Activated naive CD8-positive, alpha-beta T cell treated with anti-CD3 and anti-CD28 coated beads, Interleukin-2, amount 10 ng/mL, durations not matched to agents 7 days and 5 days (primary cell): ENCODE data around the gene CCBE1. TPM values are rescaled to one million over a fixed set of nuclear protein-coding genes. Genes with fewer than 3 reads are reported as not detected.
"Not testable (repeated sequence)": the region's sequence is repeated elsewhere in the genome, so short reads cannot be mapped to it uniquely, and the experiment has no call there.

Source experiments
- ATAC-seq: fragments of 150-1000 bp; cut with Tn5 transposase; one replicate; pipeline ENCODE4 v1.10.0; 2021; ENCODE audit warnings: low read depth, moderate library complexity
- POLR2A ChIA-PET: fragments of 350-600 bp; sonication (Branson Sonifier 250); formaldehyde crosslinking; loops from one replicate; lab custom pipeline; 2021; ENCODE audit warnings: antibody characterized with exemption; lab: Charles Lee
- DNase-seq: peaks from one replicate; pipeline ENCODE4 v3.0.0; 2021
- H3K27ac Mint-ChIP-seq: one replicate; pipeline ENCODE4 v1.8.0; 2022; ENCODE audit warnings: mild to moderate bottlenecking, mixed read lengths
- H3K27me3 Mint-ChIP-seq: one replicate; pipeline ENCODE4 v1.8.0; 2022; ENCODE audit warnings: mild to moderate bottlenecking, moderate library complexity, mixed read lengths
- H3K36me3 Mint-ChIP-seq: one replicate; pipeline ENCODE4 v1.8.0; 2021; ENCODE audit warnings: mild to moderate bottlenecking, mixed read lengths
- H3K4me1 Mint-ChIP-seq: one replicate; pipeline ENCODE4 v1.8.0; 2021; ENCODE audit warnings: mixed read lengths
- H3K4me3 Mint-ChIP-seq: one replicate; pipeline ENCODE4 v1.8.0; 2022; ENCODE audit warnings: mild to moderate bottlenecking, moderate library complexity, mixed read lengths
- H3K9me3 Mint-ChIP-seq: one replicate; pipeline ENCODE4 v1.8.0; 2021; ENCODE audit warnings: mixed read lengths
- total RNA-seq, 2 experiments: library from RNA; stranded (reverse); gene quantifications; one replicate each; pipeline ENCODE4 v1.2.3, GENCODE V29; 2021

Gene CCBE1
- total RNA-seq, 2 experiments from 2014 or later = not detected

DNA sequence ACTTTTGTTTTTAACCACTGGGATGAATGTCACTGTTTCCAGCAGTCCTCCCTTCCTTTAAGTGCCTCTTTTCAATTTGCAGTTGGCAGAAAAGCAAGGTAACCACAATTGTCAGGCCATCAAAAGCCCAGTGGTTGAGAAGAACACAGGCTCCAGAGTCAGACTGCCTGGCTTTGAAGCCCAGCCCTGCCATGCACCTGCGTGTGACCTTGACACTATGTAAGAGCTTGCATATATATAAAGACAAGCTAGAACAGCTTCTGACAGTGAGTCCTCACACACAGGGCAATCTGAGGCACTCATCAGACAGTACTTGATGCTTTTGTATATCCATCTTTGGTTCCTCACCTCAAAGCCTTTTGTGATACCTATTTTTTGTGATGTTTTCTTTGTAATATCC, 11.0 kb downstream of the CCBE1 start:
- Mint-ChIP-seq H3K9me3 (no peaks in the 10 kb centered on the region), H3K4me3 (no peak overlapping the region), H3K27ac (no peak overlapping the region), H3K36me3 (no peaks in the 10 kb centered on the region), H3K27me3 (peaks cover 27% of the 10 kb centered on the region), H3K4me1 (no peaks in the 10 kb centered on the region)
- DNase-seq (no peak), ATAC-seq (no peak)
- POLR2A ChIA-PET = no interaction called here

DNA sequence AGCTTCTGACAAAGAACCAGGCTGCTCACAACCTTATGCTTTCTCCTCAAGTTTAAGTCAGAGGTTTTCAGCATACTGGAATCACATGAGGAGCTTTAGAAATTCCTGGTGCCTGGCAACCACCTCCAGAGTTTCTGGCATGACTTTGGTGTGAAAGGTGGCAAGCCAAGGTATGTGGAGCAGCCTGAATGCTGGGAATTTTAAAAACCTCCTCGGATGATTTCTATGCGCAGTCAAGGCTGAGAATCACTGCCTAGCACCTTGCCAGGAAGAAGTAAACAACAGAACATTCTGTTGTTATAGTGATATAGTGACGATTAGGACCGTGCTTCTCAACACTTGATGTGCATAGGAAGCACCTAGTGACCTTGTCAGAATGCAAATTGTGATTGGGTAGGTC, 11.7 kb downstream of the CCBE1 start:
- H3K9me3 Mint-ChIP-seq = no peaks in the 10 kb centered on the region
- no peaks in the 10 kb centered on the region for H3K4me1 Mint-ChIP-seq
- DNase-seq (no peak), ATAC-seq (no peak)
- peaks cover 22% of the 10 kb centered on the region for H3K27me3 Mint-ChIP-seq
- H3K4me3 Mint-ChIP-seq = no peak overlapping the region
- no peak overlapping the region for H3K27ac Mint-ChIP-seq
- POLR2A ChIA-PET = no interaction called here
- no peaks in the 10 kb centered on the region for H3K36me3 Mint-ChIP-seq

GRCh38 chr18:59684777-59685176, 12.4 kb downstream of the CCBE1 start:
- Mint-ChIP-seq H3K4me1 (no peaks in the 10 kb centered on the region), H3K4me3 (no peak overlapping the region), H3K27me3 (peaks cover 16% of the 10 kb centered on the region), H3K9me3 (no peaks in the 10 kb centered on the region), H3K27ac (no peak overlapping the region), H3K36me3 (no peaks in the 10 kb centered on the region)
- ATAC-seq = no peak
- no peak for DNase-seq
- POLR2A ChIA-PET = no interaction called here

- Mint-ChIP-seq H3K4me1 (no peaks in the 10 kb centered on the region), H3K36me3 (no peaks in the 10 kb centered on the region), H3K9me3 (no peaks in the 10 kb centered on the region), H3K27ac (no peak overlapping the region), H3K27me3 (peaks cover 11% of the 10 kb centered on the region), H3K4me3 (no peak overlapping the region)
- POLR2A ChIA-PET = no interaction called here
- no peak for ATAC-seq
- DNase-seq = no peak
Measured at GRCh38 chr18:59681521-59682004, 15.7 kb downstream of the CCBE1 start.

- Mint-ChIP-seq H3K9me3 (no peaks in the 10 kb centered on the region), H3K4me3 (no peak overlapping the region), H3K27me3 (peaks cover 11% of the 10 kb centered on the region), H3K4me1 (no peaks in the 10 kb centered on the region), H3K27ac (no peak overlapping the region), H3K36me3 (no peaks in the 10 kb centered on the region)
- no peak for ATAC-seq
- no peak for DNase-seq
- POLR2A ChIA-PET = no interaction called here
Measured at GRCh38 chr18:59681051-59681450, 16.2 kb downstream of the CCBE1 start.

GRCh38 chr18:59675346-59675745, 21.9 kb downstream of the CCBE1 start:
- Mint-ChIP-seq H3K27me3 (no peaks in the 10 kb centered on the region), H3K27ac (no peak overlapping the region), H3K4me1 (no peaks in the 10 kb centered on the region), H3K36me3 (no peaks in the 10 kb centered on the region), H3K9me3 (no peaks in the 10 kb centered on the region), H3K4me3 (no peak overlapping the region)
- POLR2A ChIA-PET = no interaction called here
- ATAC-seq = no peak
- DNase-seq = no peak

- DNase-seq = no peak
- no peak overlapping the region for H3K4me3 Mint-ChIP-seq
- no peak overlapping the region for H3K27ac Mint-ChIP-seq
- no peaks in the 10 kb centered on the region for H3K9me3 Mint-ChIP-seq
- no peaks in the 10 kb centered on the region for H3K4me1 Mint-ChIP-seq
- no peak for ATAC-seq
- no peaks in the 10 kb centered on the region for H3K27me3 Mint-ChIP-seq
- POLR2A ChIA-PET = no interaction called here
- no peaks in the 10 kb centered on the region for H3K36me3 Mint-ChIP-seq
Measured at GRCh38 chr18:59674903-59675270, 22.3 kb downstream of the CCBE1 start.

DNA sequence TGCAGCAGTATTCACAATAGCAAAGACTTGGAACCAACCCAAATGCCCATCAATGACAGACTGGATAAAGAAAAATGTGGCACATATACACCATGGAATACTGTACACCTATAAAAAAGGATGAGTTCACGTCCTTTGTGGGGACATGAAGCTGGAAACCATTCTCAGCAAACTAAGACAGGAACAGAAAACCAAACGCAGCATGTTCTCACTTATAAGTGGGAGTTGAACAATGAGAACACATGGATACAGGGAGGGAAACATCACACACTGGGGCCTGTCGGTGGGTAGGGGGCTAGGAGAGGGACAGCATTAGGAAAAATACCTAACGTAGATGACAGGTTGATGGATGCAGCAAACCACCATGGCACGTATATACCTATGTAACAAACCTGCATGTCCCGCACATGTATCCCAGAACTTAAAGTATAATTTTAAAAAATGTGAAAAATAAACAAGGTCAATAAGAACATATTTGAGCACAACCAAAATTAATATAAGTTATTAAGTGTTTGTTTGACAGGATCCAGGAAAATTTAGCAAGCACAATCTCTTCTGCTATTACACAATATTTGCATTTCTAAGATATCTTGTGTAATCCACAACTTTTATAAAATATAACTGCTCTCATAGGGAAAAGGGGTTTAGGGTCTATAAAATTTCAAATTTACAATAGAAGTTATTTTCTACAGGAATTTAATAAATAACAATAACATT, 22.9 kb downstream of the CCBE1 start:
- Mint-ChIP-seq H3K9me3 (no peaks in the 10 kb centered on the region), H3K4me3 (no peak overlapping the region), H3K36me3 (no peaks in the 10 kb centered on the region), H3K27ac (no peak overlapping the region), H3K27me3 (no peaks in the 10 kb centered on the region), H3K4me1 (no peaks in the 10 kb centered on the region)
- POLR2A ChIA-PET = no interaction called here
- ATAC-seq = no peak
- no peak for DNase-seq

- H3K4me3 Mint-ChIP-seq = no peak overlapping the region
- H3K27me3 Mint-ChIP-seq = no peaks in the 10 kb centered on the region
- no peak for DNase-seq
- POLR2A ChIA-PET = no interaction called here
- no peaks in the 10 kb centered on the region for H3K4me1 Mint-ChIP-seq
- no peak overlapping the region for H3K27ac Mint-ChIP-seq
- H3K9me3 Mint-ChIP-seq = no peaks in the 10 kb centered on the region
- ATAC-seq = no peak
- H3K36me3 Mint-ChIP-seq = no peaks in the 10 kb centered on the region
Measured at GRCh38 chr18:59672235-59672711, 24.9 kb downstream of the CCBE1 start.

DNA sequence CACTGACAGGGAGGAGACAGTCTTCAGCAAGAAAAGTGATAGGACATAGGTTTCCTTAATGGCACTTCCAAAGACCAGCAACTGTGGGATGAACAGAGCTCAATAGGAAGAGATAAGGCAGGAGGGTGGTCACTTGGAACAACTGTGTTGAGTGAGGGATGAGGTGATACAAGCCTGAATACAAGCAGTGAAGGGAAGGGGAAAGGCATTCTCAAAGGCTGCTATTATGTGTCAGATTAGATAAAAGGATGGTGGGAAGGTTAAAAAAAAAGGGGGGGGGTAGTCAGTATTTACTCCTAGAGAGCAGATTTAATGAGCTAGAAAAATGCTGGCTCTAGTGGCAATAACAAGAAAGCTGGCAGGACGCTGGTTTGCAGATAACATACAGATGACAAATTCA, 25.7 kb downstream of the CCBE1 start:
- no peaks in the 10 kb centered on the region for H3K4me1 Mint-ChIP-seq
- H3K36me3 Mint-ChIP-seq = no peaks in the 10 kb centered on the region
- ATAC-seq (no peak), DNase-seq (no peak)
- POLR2A ChIA-PET = no interaction called here
- H3K27me3 Mint-ChIP-seq = no peaks in the 10 kb centered on the region
- H3K4me3 Mint-ChIP-seq = no peak overlapping the region
- H3K27ac Mint-ChIP-seq = no peak overlapping the region
- no peaks in the 10 kb centered on the region for H3K9me3 Mint-ChIP-seq

DNA sequence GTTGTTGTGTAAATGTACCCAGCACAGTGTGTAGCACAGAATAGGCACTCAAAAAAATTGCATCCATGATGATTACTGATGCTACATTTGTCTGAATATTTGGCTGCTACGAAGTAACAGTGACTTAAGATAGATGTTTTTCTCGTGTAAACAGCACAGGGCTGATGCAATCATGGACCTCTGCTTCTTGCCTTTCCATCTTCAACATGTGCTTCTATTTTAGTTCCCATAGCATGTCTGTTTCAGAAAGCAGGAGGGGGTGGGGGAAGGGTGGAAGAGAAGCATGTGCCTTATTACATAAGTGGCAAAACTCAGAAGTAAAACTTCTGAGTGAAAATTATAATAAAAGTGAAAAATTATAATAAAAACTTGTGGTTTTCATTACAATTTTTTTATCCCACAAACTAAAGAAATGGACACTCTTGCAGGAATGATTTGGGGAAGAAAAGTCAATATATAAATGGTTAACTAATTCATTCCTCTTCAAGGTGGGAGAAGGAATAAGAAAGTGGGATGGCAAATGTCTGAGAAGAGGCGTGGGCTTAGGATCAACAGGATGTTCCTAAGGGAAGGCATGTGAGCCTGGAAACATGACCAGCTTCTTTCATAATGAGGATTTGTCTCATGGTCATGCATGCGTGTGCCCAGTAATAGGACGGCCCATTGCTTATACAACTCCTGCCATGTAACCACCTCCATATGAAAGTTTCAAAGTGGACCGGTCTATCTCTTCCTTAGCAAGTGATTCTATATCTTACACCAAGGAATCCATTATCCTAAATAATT, 27.2 kb downstream of the CCBE1 start:
- Mint-ChIP-seq H3K27me3 (no peaks in the 10 kb centered on the region), H3K27ac (no peak overlapping the region), H3K36me3 (no peaks in the 10 kb centered on the region), H3K4me1 (no peaks in the 10 kb centered on the region), H3K9me3 (no peaks in the 10 kb centered on the region), H3K4me3 (no peak overlapping the region)
- DNase-seq = no peak
- POLR2A ChIA-PET = no interaction called here
- ATAC-seq = no peak

DNA sequence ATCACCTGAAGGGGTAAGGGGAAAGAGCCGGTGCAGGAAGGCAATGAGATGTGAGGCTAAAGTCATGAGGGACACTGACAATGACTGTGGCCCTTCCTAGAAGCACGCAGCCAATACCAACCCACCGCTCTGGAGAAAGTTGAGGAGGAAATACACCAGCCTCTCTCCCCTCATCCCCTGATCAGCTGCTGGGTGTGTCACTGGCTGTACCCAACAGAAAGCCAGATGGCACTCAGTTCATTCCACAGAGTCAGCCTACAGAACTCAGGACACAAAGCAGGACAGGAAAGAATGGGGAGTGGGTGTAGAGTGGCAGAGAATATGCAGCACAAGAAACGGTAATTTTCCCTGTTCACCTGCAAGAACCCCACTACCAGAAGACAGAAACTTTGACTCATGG, 29.7 kb downstream of the CCBE1 start:
- no peak for ATAC-seq
- POLR2A ChIA-PET = no interaction called here
- H3K27me3 Mint-ChIP-seq = peaks cover under 1% of the 10 kb centered on the region
- no peaks in the 10 kb centered on the region for H3K9me3 Mint-ChIP-seq
- no peaks in the 10 kb centered on the region for H3K4me1 Mint-ChIP-seq
- DNase-seq = no peak
- H3K27ac Mint-ChIP-seq = no peak overlapping the region
- no peaks in the 10 kb centered on the region for H3K36me3 Mint-ChIP-seq
- H3K4me3 Mint-ChIP-seq = no peak overlapping the region

- H3K27me3 Mint-ChIP-seq, POLR2A ChIA-PET, H3K36me3 Mint-ChIP-seq, H3K4me1 Mint-ChIP-seq, H3K4me3 Mint-ChIP-seq, DNase-seq, H3K9me3 Mint-ChIP-seq, ATAC-seq, H3K27ac Mint-ChIP-seq: not testable (repeated sequence)
Measured at GRCh38 chr18:59666007-59666402, 31.2 kb downstream of the CCBE1 start.
